Spleen (tissue), 7 donors: ENCODE measurements around the gene CD38.

Source experiments
- CTCF ChIP-seq, 11 experiments: fragments of 200-600 bp in 7 of 11; fragments of 450-650 bp in 4 of 11; sonication (generic) in 4 of 11; IDR thresholded peaks in 8 of 11; conservative IDR thresholded peaks in 3 of 11; 1 replicate in 7 of 11; 2 replicates in 4 of 11; pipeline versions ENCODE4 v1.4.0 to v1.8.0; 2016 to 2021; ENCODE audit warnings: antibody characterized with exemption in 11 of 11, inconsistent platforms in 4 of 11, mild to moderate bottlenecking in 1 of 11
- POLR2A ChIP-seq, 3 donors: fragments of 450-650 bp; IDR thresholded peaks; one replicate each; pipeline ENCODE4 v1.5.1; 2017; ENCODE audit warnings: antibody characterized with exemption in 3 of 3, mild to moderate bottlenecking in 1 of 3
- donor health status: DM: no; HTN: no; CAD: no; lungs with moderate emphysema.
- donor health status: DM: no; HTN: no; CAD: no.
- donor health status: DM: no; HTN: no; CAD: no.

- TF ChIP-seq CTCF (IDR thresholded peaks at IDR 0.05 in 8 of 11, conservative IDR thresholded peaks at IDR 0.05 in 3 of 11), result no peak
- TF ChIP-seq POLR2A (IDR thresholded peaks at IDR 0.05), result no peak
These were observed 105.6 kb downstream of the CD38 start for GRCh38 chr4:15883610-15884243.
